ENCODE data around the gene PACSIN2. TPM values are rescaled to one million over a fixed set of nuclear protein-coding genes. Genes with fewer than 3 reads are reported as not detected.

Gene PACSIN2
- total and polyA plus RNA-seq, 10 of the 15 experiments (the other 5 are each of a cell fraction or from before 2014, with no cell fraction given), result 0.93 to 78.7 (median 46.8) TPM

DNA sequence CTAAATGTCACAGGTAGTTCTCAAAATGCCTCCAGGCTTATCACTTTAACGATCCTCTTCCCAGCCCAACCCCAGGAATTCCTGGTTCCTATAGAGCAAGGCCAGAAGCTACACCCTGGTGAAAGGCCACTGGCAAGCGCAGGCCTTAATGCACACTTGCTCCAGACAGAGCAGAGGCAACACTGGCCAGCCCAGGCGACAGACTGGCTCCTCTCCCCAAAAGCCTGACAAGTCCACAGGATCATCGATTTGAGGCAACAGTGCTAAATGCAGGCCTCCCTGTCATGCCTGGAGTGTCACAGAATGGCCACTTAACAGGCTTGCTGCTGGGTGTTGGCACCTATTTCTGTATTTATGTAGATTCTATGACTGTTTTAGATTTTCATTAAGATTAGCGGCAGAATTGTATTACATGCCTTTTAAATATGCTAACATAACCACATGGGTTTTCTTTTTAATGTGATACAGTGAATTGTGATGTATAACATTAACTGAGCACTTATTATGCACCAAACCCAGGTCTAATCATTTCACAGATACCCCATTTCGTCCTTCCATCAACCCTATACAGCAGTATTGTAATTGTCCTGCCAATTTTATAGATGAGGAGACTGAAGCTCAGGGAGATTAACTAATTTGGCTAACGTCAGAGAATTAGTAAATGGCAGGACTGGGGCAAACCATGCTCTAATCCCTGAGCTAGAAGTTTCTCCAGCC, 38.6 kb downstream of the PACSIN2 start (continued):
- TF ChIP-seq CHD2 (IDR thresholded peaks at IDR 0.05; ENCODE audit: borderline replicate concordance, low read depth, low read length), result no peak

DNA sequence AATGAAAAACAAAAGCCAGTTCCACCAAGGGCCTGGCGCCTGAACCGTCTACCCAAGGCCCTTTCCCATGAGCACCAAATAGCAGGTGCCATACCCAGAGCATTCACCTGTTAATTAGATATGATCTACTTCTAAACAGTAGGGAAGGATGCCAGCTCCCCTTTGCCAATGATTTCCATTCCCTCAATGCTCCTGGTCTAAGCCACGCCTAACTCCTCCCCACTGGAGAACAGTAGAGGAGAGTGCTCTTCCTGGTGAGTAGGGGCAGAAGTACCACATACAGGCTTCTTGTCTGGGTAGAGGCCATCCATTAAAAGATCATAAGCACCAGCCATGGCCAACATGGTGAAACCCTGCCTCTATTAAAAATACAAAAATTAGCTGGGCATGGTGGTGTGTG, 40.7 kb downstream of the PACSIN2 start:
- H3K4me2 ChIP-seq (ENCODE audit: control insufficient read depth, insufficient read depth), result no peak overlapping the region
- ChIA-PET CTCF (interaction anchor here (0.6 to 1.6 kb wide), 6 partner anchors 16 to 1411 kb away, joined by 3 to 6 read pairs (median 4); no protein-coding TSS in a partner anchor), SMC1A (ENCODE audit: uncharacterized antibody, unreplicated experiment) (interaction anchor here (1.0 to 1.3 kb wide), 3 partner anchors 9 to 45 kb away, joined by 3 to 4 read pairs (median 3); no protein-coding TSS in a partner anchor), RAD21 (ENCODE audit: unreplicated experiment) (interaction anchor here (1.6 kb wide), 1 partner anchor 21 kb away, joined by 4 read pairs; no protein-coding TSS in a partner anchor), POLR2A (interaction anchor here (0.7 kb wide), 1 partner anchor 276 kb away, joined by 3 read pairs; no protein-coding TSS in a partner anchor)
- H4K20me1 ChIP-seq (ENCODE audit: control insufficient read depth, insufficient read depth), result no peaks in the 10 kb centered on the region
- no peak for DNase-seq (ENCODE audit: low read depth, low spot score)
- no TSS peak for BruUV-seq (replicated peaks)
- peaks cover 0 to 3% of the 10 kb centered on the region in 2 experiments; a peak in 1 of 4 replicates for H3K36me3 ChIP-seq (ENCODE audit: control insufficient read depth in 2 of 2, insufficient read depth in 2 of 2, low read length in 1 of 2)
- H3K9me3 ChIP-seq (replicated peaks; ENCODE audit: control insufficient read depth, insufficient read depth, low read length), result no peaks in the 10 kb centered on the region
- H3K4me1 ChIP-seq (ENCODE audit: control insufficient read depth, insufficient read depth, low read length), result peaks cover 31% of the 10 kb centered on the region
- H3K27me3 ChIP-seq (replicated peaks in 1 of 2; ENCODE audit: control insufficient read depth in 2 of 2, insufficient read depth in 2 of 2, low read length in 1 of 2), result no peaks in the 10 kb centered on the region
- TF ChIP-seq RCOR1 (conservative IDR thresholded peaks at IDR 0.05; ENCODE audit: low read depth, low read length), result no peak
- TF ChIP-seq, protein P1, sequence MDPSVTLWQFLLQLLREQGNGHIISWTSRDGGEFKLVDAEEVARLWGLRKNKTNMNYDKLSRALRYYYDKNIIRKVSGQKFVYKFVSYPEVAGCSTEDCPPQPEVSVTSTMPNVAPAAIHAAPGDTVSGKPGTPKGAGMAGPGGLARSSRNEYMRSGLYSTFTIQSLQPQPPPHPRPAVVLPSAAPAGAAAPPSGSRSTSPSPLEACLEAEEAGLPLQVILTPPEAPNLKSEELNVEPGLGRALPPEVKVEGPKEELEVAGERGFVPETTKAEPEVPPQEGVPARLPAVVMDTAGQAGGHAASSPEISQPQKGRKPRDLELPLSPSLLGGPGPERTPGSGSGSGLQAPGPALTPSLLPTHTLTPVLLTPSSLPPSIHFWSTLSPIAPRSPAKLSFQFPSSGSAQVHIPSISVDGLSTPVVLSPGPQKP (IDR thresholded peaks at IDR 0.05; ENCODE audit: low read depth, low read length), result no peak
- H3K9ac ChIP-seq (ENCODE audit: control insufficient read depth, insufficient read depth, low read length), result no peak overlapping the region
- H3K27ac ChIP-seq (ENCODE audit: control insufficient read depth, insufficient read depth), result no peak overlapping the region
- 91% methylated on average over 3 of the region's 3 CpGs for WGBS (ENCODE audit: insufficient coverage, insufficient replicate concordance, low lambda C conversion rate, missing lambda C conversion rate)
- FAIRE-seq, result no peak
- H3K4me3 ChIP-seq, result no peak overlapping the region
- in situ Hi-C loops (cut with MboI) (no loop called here), intact Hi-C loops (cut with micrococcal nuclease; ENCODE audit: unreplicated experiment) (no loop called here)
- peaks cover 71% of the 10 kb centered on the region for H3K79me2 ChIP-seq (ENCODE audit: control insufficient read depth, insufficient read depth, low read length)
- no peak for ATAC-seq
- no peak overlapping the region for H2AFZ ChIP-seq (ENCODE audit: control insufficient read depth, low read depth, low read length)

Measured in GM12878 (cell line).